ENCODE results near the gene TATDN2.
"Not testable (repeated sequence)": the region's sequence is repeated elsewhere in the genome, so short reads cannot be mapped to it uniquely, and the experiment has no call there.

Gene TATDN2

DNA sequence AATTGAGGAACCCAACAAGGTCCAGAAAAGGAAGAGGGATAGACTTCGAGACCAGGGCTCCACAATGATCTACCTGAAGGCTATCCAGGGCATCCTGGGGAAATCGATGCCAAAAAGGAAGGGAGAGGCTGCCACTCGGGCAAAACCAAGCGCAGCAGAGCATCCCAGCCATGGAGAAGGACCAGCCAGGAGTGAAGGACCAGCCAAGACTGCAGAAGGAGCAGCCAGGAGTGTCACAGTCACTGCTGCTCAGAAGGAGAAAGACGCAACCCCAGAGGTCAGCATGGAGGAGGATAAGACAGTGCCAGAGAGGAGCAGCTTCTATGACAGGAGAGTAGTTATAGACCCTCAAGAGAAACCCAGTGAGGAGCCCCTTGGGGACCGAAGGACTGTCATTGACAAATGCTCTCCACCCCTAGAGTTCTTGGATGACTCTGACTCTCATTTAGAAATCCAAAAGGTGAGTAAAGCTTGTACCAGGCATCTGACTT lies 12.0 kb downstream of the TATDN2 start:
- TF ChIP-seq ZFX (IDR thresholded peaks at IDR 0.05) (no peak), CTCF (conservative IDR thresholded peaks at IDR 0.05) (no peak)
- H3K27ac ChIP-seq: no peak overlapping the region

- no peak for TF ChIP-seq ZFX (IDR thresholded peaks at IDR 0.05)
- no peak for TF ChIP-seq CTCF (conservative IDR thresholded peaks at IDR 0.05)
- H3K27ac ChIP-seq: no peak overlapping the region
These were observed 13.8 kb downstream of the TATDN2 start for GRCh38 chr3:10262027-10262426.

- no peak overlapping the region for H3K27ac ChIP-seq
- TF ChIP-seq CTCF (conservative IDR thresholded peaks at IDR 0.05) (peak; percentile 43), ZFX (IDR thresholded peaks at IDR 0.05) (no peak)
These were observed 15.5 kb downstream of the TATDN2 start for GRCh38 chr3:10263646-10264363.

GRCh38 chr3:10265833-10266232 lies 17.6 kb downstream of the TATDN2 start:
- no peak for TF ChIP-seq ZFX (IDR thresholded peaks at IDR 0.05)
- TF ChIP-seq CTCF (conservative IDR thresholded peaks at IDR 0.05): no peak
- no peak overlapping the region for H3K27ac ChIP-seq

DNA sequence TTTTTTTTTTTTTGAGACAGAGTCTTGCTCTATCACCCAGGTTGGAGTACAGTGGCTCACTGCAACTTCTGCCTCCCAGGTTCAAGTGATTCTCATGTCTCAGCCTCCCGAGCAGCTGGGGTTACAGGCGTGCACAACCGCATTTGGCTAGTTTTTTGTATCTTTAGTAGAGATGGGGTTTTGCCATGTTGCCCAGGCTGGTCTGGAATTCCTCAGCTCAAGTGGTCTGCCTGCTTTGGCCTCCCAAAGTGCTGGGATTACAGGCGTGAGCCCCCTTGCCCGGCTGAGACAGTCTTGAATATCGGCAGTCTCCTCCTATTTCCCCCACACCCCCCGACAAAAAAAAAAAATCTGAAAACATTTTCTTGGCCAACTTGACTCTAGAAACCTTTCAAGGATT lies 18.7 kb downstream of the TATDN2 start:
- H3K27ac ChIP-seq: not testable (repeated sequence)

DNA sequence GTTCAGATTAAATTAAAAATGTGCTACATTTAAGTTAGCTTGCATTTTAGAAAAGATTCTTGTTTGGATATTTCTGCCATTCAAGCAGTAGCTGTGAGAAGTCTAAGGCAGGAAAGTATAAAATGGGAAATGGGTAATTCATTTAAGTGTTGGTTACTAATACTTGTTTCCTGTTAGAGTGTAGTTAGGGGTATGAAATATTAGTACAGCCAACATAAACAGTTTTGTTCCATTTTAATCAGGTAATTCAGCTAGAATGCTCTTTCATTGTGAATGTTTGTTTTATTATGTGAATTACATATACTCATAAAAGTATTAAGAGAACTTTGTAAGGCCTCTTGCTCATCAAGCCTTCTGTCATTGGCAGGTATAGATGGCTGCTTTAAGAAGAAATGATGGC lies 19.9 kb downstream of the TATDN2 start:
- H3K27ac ChIP-seq: no peak overlapping the region
- TF ChIP-seq ZFX (IDR thresholded peaks at IDR 0.05) (no peak), CTCF (conservative IDR thresholded peaks at IDR 0.05) (no peak)

- no peak for TF ChIP-seq ZFX (IDR thresholded peaks at IDR 0.05)
- no peak for TF ChIP-seq CTCF (conservative IDR thresholded peaks at IDR 0.05)
- H3K27ac ChIP-seq: no peak overlapping the region
These were observed 20.7 kb downstream of the TATDN2 start for GRCh38 chr3:10268930-10269329.

GRCh38 chr3:10269443-10269842 lies 21.2 kb downstream of the TATDN2 start:
- no peak overlapping the region for H3K27ac ChIP-seq
- TF ChIP-seq ZFX (IDR thresholded peaks at IDR 0.05): no peak
- no peak for TF ChIP-seq CTCF (conservative IDR thresholded peaks at IDR 0.05)

GRCh38 chr3:10272476-10272875 lies 24.2 kb downstream of the TATDN2 start:
- not testable (repeated sequence) for H3K27ac ChIP-seq

Data from C4-2B (cell line).